Activated naive CD8-positive, alpha-beta T cell (primary cell): ENCODE data around the gene CEMP1.

Experiments used
- H3K27ac Mint-ChIP-seq: one replicate; pipeline ENCODE4 v1.8.0; 2021; ENCODE audit warnings: mixed read lengths
- H3K27me3 Mint-ChIP-seq: one replicate; pipeline ENCODE4 v1.8.0; 2021; ENCODE audit warnings: mixed read lengths
- H3K36me3 Mint-ChIP-seq: one replicate; pipeline ENCODE4 v1.8.0; 2021; ENCODE audit warnings: mixed read lengths
- H3K4me1 Mint-ChIP-seq: one replicate; pipeline ENCODE4 v1.8.0; 2021; ENCODE audit warnings: low read depth, mixed read lengths
- H3K4me3 Mint-ChIP-seq: one replicate; pipeline ENCODE4 v1.8.0; 2021; ENCODE audit warnings: mild to moderate bottlenecking, mixed read lengths
- H3K9me3 Mint-ChIP-seq: one replicate; pipeline ENCODE4 v1.8.0; 2021; ENCODE audit warnings: low read depth, mixed read lengths

CEMP1 gene

DNA sequence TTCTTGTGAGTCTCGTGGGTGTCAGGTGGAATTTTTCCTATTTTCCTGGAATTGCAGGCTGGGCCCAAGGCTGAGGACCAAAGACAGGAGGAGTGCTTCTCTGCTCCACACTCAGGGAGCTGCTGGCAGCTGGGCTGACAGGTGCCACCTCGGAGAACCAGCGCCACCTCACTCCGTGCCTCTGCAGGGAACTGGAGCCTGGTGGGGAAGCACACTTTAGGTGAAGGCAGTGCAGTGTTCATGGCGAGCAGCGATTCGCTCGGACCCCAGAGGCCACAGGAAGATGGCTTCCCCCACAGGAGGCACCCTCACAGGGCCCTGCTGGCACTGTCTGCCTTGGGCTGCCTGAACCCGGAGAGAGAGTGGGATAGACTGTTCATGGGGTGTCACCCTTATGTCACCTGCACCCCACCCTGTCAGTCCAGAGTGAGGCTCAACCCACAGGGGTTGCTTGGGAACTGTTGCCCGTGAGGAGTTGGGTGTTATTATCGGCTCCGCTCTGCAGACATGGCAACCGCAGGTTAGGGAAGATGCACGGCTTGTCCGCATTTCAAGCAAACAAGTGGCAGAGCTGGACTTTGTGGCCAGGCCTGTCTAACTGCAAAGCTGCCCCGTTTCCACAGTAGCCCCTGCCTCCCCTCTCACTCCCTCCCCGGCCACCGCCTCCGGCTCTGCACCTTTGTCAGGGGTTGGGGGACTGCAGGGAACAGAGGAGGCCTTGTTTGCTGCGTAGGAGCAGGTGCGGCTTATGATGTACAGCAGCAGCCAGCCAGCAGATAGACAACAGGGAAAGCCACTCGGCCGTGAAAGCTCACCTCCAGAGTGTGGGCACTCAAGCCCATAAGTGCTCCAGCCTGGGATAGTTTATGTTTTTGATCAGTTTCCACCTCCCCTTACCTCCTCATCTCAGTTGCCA is 40.8 kb downstream of the CEMP1 start:
- Mint-ChIP-seq H3K4me1 (peaks cover 12% of the 10 kb centered on the region), H3K4me3 (no peak overlapping the region), H3K9me3 (no peaks in the 10 kb centered on the region), H3K36me3 (no peaks in the 10 kb centered on the region), H3K27ac (no peak overlapping the region), H3K27me3 (no peaks in the 10 kb centered on the region)

DNA sequence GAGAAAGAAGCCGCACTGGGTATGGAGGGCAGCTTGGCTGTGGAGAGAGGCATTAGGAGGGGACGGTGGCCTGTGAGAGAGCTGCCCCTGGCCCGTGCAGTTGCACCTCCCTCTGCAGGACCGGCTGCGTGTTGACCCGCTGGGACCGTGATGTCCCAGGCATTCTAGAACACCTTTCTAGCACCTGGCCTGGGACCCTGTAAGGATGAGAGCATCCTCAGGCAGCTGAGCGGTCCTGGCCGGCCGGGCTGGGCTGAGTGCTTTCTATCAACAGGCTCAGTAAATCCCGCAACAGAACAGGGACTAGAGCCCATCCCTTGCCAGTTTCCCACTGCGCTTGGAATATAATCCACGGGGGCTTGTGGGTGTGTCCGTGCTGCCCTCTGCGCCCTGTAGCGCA is 41.6 kb downstream of the CEMP1 start:
- Mint-ChIP-seq H3K4me3 (no peak overlapping the region), H3K9me3 (no peaks in the 10 kb centered on the region), H3K4me1 (peaks cover 12% of the 10 kb centered on the region), H3K27ac (no peak overlapping the region), H3K27me3 (no peaks in the 10 kb centered on the region), H3K36me3 (no peaks in the 10 kb centered on the region)

DNA sequence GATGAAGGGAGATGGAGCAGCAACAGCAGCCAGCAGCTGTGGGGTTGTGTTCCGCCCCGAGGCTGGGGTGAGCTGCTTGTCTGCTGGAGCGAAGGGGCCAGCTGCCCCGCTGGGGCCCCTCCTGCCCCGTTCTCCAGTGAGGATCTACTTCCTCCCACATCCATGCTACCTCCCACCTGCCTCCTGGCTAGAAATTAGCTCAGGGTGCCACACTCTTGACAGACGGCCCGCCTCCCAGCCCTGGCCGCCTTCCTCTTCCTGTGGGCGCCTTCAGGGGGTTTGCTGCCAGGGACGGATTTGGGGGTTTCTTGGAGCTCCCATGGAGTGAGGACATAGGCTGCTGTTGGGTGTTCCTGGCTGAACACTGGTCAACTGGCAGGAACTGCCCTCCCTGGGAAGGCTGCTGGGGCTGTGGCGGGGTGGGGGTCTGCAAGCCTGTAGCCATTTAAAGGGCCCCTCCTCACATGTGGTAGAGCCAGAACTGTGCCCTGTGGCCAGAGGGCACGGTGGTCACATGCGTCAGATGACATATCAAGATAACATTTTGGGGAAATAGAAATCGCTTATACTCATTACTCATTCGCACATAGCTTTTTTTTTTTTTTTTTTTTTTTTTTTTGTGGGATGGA is 43.2 kb downstream of the CEMP1 start:
- no peak overlapping the region for H3K27ac Mint-ChIP-seq
- no peaks in the 10 kb centered on the region for H3K36me3 Mint-ChIP-seq
- H3K27me3 Mint-ChIP-seq, result no peaks in the 10 kb centered on the region
- H3K9me3 Mint-ChIP-seq, result no peaks in the 10 kb centered on the region
- peaks cover 12% of the 10 kb centered on the region for H3K4me1 Mint-ChIP-seq
- H3K4me3 Mint-ChIP-seq, result no peak overlapping the region

DNA sequence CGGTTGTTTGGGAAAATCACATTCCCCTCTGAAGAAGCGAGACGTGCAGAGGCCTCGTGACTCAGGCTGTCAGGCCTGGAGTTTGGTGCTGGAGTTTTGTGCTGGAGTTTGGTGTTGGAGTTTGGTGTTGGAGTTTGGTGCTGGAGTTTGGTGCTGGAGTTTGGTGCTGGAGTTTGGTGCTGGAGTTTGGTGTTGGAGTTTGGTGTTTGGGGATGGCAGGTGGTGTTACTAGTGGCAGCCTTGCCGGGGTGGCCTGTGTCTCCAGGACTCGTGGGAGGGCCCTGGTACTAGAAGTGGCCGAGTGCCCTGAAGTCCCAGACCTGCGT is 43.7 kb downstream of the CEMP1 start:
- Mint-ChIP-seq H3K9me3 (no peaks in the 10 kb centered on the region), H3K27ac (peak overlapping the region; percentile 87), H3K4me1 (peaks cover 12% of the 10 kb centered on the region), H3K36me3 (no peaks in the 10 kb centered on the region), H3K4me3 (peak overlapping the region; percentile 75), H3K27me3 (no peaks in the 10 kb centered on the region)

DNA sequence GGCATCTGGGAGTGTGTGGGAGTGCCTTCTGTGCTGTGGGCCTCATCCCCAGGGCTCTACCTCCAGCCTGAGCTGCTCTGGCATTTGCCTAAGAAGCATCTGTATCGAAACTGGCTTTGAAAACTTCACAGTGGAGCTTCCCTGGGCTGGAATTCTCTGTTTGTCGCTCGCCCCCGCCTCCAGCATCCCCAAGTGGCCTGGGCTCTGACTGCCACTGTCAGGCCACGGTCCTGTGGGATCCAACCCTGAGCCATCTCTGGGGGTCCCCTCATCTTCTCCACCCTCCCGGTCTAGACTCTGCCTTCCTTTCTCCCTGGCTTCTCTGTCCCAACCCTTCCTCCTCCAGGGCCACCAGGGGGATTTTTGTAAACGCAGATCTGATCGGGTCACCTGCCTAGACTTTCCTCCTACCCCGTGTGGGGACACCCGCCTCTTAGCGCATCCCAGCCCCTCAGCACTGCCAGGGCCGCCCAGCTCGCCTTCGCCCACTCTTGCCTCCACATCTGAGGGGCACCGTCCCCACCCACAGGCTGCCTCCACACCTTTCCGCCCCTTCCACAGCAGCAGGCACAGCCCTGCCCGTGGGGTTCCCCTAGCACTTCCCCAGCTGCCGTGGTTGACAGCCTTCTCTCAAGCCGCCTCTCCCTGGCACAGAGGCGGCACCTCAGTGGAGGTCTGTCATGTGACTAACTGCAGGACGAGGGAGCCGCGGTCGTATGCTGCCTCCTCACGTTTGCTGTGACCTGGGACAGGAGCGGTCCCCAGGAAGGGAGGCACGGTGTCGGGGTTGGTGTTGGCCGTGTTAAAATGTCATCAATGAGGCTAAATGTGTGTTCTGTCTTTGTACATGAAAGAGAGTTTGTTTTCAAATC is 44.3 kb downstream of the CEMP1 start:
- H3K27me3 Mint-ChIP-seq, result no peaks in the 10 kb centered on the region
- no peaks in the 10 kb centered on the region for H3K36me3 Mint-ChIP-seq
- no peaks in the 10 kb centered on the region for H3K9me3 Mint-ChIP-seq
- peak overlapping the region; percentile 87 for H3K27ac Mint-ChIP-seq
- H3K4me1 Mint-ChIP-seq, result peaks cover 15% of the 10 kb centered on the region
- peak overlapping the region; percentile 75 for H3K4me3 Mint-ChIP-seq

DNA sequence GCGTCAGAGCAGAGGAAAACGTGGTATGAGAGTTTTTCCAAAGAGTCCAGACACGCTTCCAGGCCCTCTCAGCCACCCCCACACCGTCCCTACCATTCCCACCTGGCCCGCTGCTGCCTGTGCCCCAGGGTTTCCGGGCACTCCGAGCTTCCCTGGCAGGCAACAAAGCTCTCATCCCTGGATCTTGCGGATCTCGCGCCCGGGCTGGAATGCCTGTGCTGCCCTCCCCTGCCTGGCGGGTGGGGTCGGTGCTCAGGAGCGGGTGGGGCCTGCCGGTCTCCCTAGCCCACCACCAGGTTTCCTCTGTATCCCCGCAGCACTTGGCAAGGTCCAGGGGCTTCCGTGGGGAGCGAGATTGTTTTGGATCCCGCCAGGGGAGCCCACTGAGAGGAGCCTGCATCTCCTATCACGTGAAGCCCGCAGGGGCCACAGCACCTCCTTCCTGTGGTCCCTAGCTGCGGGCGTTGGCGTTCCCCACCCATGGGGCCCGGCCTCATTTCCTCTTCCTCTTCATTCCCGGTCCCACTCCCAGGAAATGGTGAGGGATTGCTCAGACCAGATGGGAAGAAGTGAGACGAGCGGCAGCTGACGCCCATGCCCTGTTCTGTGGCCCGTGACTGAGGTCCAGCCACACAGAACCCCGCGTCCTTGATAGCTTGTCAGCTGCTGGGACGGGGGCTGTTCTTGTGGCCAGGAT is 45.2 kb downstream of the CEMP1 start:
- no peaks in the 10 kb centered on the region for H3K36me3 Mint-ChIP-seq
- peaks cover 15% of the 10 kb centered on the region for H3K4me1 Mint-ChIP-seq
- H3K9me3 Mint-ChIP-seq, result no peaks in the 10 kb centered on the region
- H3K4me3 Mint-ChIP-seq, result no peak overlapping the region
- no peaks in the 10 kb centered on the region for H3K27me3 Mint-ChIP-seq
- no peak overlapping the region for H3K27ac Mint-ChIP-seq

DNA sequence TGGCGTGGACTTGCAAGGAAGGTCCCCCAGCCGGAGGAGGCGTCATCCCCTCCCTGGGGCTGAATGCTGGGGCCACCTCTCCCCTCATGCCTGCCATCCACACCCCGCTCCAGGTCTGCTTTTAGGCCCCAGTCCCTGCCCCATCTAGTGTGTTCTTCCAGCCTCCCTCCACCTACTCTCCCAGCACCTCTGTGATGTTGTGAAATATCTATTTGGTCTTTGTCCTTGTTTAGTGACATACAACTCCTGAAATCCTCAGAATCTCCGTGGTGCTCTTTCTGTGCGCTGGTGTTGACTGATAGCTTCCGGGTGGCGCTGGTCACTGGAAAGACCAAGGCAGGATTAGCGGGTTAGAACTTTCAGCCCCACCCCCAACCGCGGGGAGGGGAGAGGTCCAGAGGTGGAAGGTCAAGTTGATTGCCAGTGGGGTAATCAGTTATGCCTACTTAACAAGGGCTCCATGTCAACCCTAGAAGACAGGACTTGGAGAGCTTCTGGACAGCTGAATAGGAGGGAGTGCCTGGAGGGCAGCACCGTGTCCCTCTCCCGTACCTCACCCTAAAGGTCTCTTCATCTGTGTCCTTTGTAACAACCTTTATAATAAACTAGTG is 46.2 kb downstream of the CEMP1 start:
- H3K27me3 Mint-ChIP-seq, result no peaks in the 10 kb centered on the region
- H3K4me3 Mint-ChIP-seq, result no peak overlapping the region
- no peaks in the 10 kb centered on the region for H3K9me3 Mint-ChIP-seq
- H3K4me1 Mint-ChIP-seq, result peaks cover 15% of the 10 kb centered on the region
- no peaks in the 10 kb centered on the region for H3K36me3 Mint-ChIP-seq
- H3K27ac Mint-ChIP-seq, result no peak overlapping the region

DNA sequence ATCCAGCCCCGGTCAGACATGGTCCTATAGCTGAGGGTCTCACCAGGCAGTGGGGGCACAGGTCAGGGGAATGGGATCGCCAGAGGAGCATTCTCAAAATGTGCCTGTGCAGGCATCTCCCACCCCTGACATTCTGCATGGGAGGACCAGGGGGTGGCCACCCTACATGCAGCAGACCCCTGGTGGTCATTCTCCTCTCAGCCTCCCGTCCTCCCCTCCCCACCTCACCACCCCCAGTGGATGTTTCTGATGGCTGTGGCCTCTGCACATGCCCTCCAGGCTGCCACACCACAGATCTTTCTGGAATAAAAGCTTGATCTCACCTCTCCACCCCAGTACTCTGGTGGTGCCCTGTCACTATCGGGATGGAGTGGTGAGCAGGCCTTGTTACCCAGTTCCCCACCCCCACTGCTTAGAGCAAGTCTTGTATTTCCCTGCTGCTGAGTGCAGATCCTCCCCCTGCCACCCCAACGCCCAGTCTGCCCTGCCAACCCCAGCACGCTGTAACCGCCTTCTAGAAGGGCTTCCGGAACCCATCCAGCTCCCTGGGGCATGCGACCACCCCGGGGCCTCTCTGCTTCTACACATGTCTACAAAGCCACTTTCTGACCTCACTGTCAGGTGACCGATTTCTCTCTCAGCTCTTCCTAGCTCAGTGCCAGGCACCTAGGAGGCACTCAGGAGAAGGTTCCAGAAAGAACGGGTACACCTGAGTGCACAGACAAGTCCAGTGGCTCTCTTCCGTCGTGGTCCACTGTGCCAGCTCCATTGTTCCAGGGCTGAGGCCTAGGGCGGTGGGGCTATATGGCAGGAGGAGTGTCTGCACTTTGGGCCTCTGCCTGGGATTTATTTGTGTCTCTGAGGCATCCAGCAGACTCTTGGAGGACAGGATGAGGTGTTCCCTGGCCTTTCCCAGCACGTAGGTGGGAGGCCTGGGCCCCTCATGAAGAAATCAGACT is 47.0 kb downstream of the CEMP1 start:
- H3K27ac Mint-ChIP-seq, result peak overlapping the region; percentile 13
- H3K4me1 Mint-ChIP-seq, result peaks cover 15% of the 10 kb centered on the region
- no peaks in the 10 kb centered on the region for H3K27me3 Mint-ChIP-seq
- no peak overlapping the region for H3K4me3 Mint-ChIP-seq
- no peaks in the 10 kb centered on the region for H3K9me3 Mint-ChIP-seq
- no peaks in the 10 kb centered on the region for H3K36me3 Mint-ChIP-seq

DNA sequence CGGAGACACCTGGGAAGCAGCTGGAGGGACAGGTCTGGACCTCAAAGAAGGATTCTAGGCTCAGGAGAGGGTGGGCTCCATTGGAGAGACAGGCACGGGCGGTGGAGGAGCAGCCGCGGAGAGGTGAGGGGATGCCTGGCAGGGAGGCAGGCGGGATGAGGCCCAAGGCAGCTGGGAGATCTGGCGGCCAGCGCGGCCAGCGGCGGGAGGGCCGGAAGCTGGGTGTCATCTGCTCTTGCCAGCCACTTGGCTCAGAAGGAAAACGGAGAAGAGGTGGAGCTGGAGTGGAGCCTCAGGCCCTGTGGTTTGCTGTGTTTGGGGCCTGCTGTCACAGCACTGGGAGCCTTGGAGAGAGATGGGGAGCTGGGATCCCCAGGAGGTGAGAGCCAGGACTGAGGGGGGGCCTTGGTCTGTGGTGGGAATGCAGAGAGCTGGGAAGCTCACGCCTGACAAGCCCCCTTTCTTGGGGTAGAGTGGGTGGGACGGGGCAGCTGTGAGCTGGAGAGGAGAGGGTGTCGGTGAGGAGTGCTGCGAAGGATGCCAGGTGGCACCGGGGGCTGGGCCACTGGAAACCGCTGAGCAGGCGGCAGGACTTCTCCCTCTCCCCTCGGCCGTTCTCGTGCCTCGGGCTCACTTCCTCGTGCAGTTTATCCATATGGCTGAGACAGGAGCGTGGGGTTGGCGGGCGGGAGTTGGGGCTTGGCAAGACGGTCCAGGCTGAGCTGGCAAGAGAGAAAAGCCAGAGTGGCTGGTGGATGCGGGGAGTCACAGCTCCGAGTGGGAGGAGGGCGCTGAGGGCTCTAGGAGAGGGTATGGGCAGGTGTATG is 48.3 kb downstream of the CEMP1 start:
- Mint-ChIP-seq H3K9me3 (no peaks in the 10 kb centered on the region), H3K27ac (no peak overlapping the region), H3K27me3 (no peaks in the 10 kb centered on the region), H3K36me3 (no peaks in the 10 kb centered on the region), H3K4me3 (no peak overlapping the region), H3K4me1 (peaks cover 15% of the 10 kb centered on the region)

DNA sequence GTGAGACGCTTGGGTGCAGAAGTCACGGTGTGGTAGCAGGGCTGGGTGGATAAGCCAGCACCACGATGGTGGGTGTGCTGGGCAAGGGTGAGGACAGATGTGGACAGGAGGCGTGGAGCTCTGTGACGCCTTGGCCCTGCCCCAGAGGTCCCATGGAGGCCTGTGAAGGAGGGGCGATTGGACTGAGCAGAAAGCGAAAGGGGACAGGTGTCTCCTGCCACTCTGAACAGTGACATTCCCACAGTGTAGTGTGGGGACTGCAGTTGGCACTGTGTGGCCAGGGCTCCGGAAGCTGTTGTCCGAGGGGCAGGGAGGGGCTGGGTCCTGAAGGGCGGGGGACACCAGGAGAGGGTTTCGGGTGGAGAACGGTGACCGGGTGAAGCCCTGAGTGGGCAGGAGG is 49.0 kb downstream of the CEMP1 start:
- no peak overlapping the region for H3K27ac Mint-ChIP-seq
- H3K27me3 Mint-ChIP-seq, result no peaks in the 10 kb centered on the region
- no peak overlapping the region for H3K4me3 Mint-ChIP-seq
- no peaks in the 10 kb centered on the region for H3K9me3 Mint-ChIP-seq
- no peaks in the 10 kb centered on the region for H3K36me3 Mint-ChIP-seq
- H3K4me1 Mint-ChIP-seq, result peaks cover 11% of the 10 kb centered on the region

DNA sequence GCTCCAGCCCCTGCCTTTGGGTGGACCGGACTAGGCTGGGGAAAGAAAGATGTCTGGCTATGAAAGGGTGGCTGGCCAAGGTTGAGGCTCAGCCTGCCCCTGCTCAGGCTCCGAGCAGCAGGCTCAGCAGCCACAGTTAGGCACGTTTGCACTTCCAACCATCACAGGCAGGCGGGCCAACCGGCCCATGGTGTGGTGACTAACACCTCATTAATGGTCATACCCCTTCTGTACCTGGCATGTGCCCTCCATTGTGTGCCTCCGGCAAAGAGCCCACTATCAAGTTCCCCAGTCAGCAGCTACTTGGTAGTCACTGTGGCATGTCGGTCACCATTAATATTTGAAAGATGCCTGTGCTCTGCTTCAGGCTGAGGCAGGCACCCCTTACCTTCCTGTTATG is 49.5 kb downstream of the CEMP1 start:
- Mint-ChIP-seq H3K27ac (no peak overlapping the region), H3K4me3 (no peak overlapping the region), H3K9me3 (no peaks in the 10 kb centered on the region), H3K4me1 (peaks cover 6% of the 10 kb centered on the region), H3K36me3 (no peaks in the 10 kb centered on the region), H3K27me3 (no peaks in the 10 kb centered on the region)

DNA sequence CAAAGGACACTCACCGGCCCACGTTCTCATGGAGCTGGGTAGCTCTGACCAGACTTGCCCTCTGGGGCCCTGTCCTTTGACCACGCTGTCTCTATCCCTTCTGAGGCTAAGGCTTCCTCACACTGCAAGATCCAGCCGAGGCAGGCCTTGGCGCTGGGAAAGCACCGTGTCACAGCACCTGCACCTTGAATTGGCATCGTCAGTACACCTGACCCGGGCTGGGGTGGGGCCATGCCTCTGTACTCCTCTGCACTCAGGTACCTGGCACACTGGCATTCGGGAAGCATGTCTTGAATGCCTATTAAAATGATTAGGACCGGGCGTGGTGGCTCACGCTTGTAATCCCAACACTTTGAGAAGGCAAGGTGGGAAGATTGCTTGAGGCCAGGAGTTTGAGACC is 50.3 kb downstream of the CEMP1 start:
- Mint-ChIP-seq H3K9me3 (no peaks in the 10 kb centered on the region), H3K4me3 (no peak overlapping the region), H3K27me3 (no peaks in the 10 kb centered on the region), H3K36me3 (no peaks in the 10 kb centered on the region), H3K4me1 (peaks cover 11% of the 10 kb centered on the region), H3K27ac (no peak overlapping the region)
